ENCODE measurements around the gene VPS37D. TPM values are rescaled to one million over a fixed set of nuclear protein-coding genes. Genes with fewer than 3 reads are reported as not detected.
A peak's percentile ranks its signal among the peaks of the same experiment; 100 is the strongest.
"Not testable (repeated sequence)": the region's sequence is repeated elsewhere in the genome, so short reads cannot be mapped to it uniquely, and the experiment has no call there.

VPS37D gene
- total RNA-seq, 1 donor from 2014 or later, result 3.0 TPM

GRCh38 chr7:73718438-73718881, 50.8 kb downstream of the VPS37D start:
- DNase-seq (ENCODE audit: missing footprints) (no peak), ATAC-seq (no peak)
- intact Hi-C loops (cut with DNase I), result no loop called here

DNA sequence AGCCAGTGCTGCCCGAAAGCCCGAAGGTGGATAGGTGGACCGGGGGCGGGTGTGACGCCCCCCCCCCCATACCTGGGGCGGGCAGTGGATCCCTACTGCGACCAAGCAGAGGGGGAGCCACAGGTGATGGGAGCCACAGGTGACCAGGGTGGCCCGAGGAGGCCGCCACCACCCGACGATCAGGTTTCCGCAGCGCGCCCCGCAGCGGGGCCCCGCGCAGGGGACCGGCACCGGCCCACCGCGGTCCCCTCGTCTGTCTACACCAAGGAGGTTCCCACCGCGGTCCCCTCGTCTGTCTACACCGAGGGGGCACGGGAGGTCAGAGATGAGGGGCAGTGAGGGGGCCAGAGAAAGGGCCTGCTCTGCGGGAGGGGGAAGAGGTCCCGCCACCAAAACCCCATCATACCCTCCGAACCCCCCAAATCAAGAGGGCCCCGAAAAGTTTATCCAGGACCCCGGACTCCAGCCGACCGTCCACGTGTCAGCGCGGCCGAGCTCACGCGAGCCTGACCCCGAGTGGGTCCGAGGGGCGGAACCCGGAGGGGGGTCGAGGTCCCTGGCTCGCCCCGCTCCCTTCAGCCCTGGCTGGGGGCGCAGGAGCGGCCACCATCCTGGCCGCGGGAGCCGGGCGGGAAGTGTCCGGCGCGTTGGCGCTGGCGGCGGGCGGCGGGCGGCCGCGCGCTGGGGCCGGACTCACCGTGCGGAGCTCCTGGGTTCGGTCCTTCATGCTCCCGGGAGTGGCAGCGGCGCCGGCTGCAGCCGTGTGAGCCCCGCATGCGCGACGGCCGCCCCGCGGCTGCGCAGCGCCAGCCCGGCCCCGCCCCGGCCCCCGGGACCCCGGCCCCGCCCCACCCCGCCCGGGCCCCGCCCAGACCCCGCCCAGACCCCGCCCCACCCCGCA, 51.5 kb downstream of the VPS37D start, which contains the start of gene STX1A:
STX1A (minus strand) TSS at position 765 of the 901 bp plus-strand sequence; CDS start at position 727, 38 bp downstream.
- peak; percentile 83 for ATAC-seq
- peak; percentile 85 for DNase-seq (ENCODE audit: missing footprints)
- intact Hi-C loops (cut with DNase I), result no loop called here

DNA sequence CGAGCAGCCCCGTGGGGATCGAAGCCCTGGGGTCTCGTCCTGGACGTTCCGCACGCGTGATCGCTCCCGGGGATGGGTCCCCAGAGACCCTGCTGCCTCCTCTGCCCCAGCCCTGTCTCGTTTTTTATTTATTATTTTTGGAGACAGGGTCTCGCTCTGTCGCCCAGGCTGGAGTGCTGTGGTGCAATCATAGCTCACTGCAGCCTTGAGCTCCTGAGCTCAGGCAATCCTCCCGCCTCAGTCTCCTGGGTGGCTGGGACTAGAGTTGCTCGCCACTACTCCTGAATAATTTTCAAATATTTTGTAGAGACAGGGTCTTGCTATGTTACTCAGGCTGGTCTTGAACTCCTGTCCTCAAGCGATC, 52.2 kb downstream of the VPS37D start:
- intact Hi-C loops (cut with DNase I), result loop anchor here (5.0 kb wide), 1 partner anchor 52 kb away; the partner anchor contains the start of gene VPS37D
- ATAC-seq, result no peak
- no peak for DNase-seq (ENCODE audit: missing footprints)

GRCh38 chr7:73720443-73720842, 52.8 kb downstream of the VPS37D start:
- intact Hi-C loops (cut with DNase I), result loop anchor here (5.0 kb wide), 1 partner anchor 53 kb away; the partner anchor contains the start of gene VPS37D
- not testable (repeated sequence) for ATAC-seq
- DNase-seq (ENCODE audit: missing footprints), result peak; percentile 67

DNA sequence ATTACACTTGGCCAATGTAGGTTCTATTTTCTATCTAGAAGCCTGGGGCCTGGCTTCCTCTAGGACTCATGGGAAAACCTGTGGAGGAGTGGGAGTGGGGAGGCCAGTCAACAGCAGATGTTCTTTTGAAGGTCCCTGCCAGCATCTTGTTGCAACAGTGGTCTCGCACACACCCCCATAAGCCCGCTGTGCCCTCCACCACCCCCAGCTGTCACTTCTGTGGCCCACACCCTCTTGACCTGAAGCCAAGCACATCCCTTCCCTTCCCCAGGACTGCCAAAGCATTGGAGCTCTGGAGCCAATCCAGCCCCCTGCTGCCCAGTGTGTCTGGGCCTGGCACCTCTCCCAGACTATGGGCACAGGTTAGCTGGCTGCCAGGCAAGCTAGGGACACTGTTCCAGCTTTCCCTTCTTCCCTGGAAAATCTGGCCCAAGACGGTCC, 53.8 kb downstream of the VPS37D start:
- ATAC-seq (peak; percentile 70), DNase-seq (ENCODE audit: missing footprints) (peak; percentile 80)
- intact Hi-C loops (cut with DNase I), result loop anchor here (5.0 kb wide), 1 partner anchor 54 kb away; the partner anchor contains the start of gene VPS37D

Small RNAs within 50 kb of the gene (microRNA-seq; reads per million reads assigned to microRNA genes)
- not detected for gene MIR4284

Other genes starting within 250 kb of the VPS37D start
- gene FZD9, start 234.1 kb upstream of the VPS37D start, total RNA-seq, result 0.46 TPM
- gene BAZ1B, start 145.5 kb upstream of the VPS37D start, total RNA-seq, result 40.9 TPM
- gene BCL7B, start 110.1 kb upstream of the VPS37D start, total RNA-seq, result 71.5 TPM
- 10.4 TPM for gene TBL2, start 89.3 kb upstream of the VPS37D start, total RNA-seq
- 6.4 TPM for gene MLXIPL, start 43.3 kb upstream of the VPS37D start, total RNA-seq
- gene DNAJC30, start 15.6 kb downstream of the VPS37D start, total RNA-seq, result 13.8 TPM
- 81.1 TPM for gene BUD23, start 15.8 kb downstream of the VPS37D start, total RNA-seq
- 1.6 TPM for gene STX1A, start 51.8 kb downstream of the VPS37D start, total RNA-seq
- gene ABHD11, start 71.0 kb downstream of the VPS37D start, total RNA-seq, result 21.5 TPM
- not detected for gene CLDN3, start 102.4 kb downstream of the VPS37D start, total RNA-seq
- not detected for gene CLDN4, start 163.2 kb downstream of the VPS37D start, total RNA-seq
- 0.27 TPM for gene METTL27, start 174.7 kb downstream of the VPS37D start, total RNA-seq
- gene TMEM270, start 193.3 kb downstream of the VPS37D start, total RNA-seq, result not detected

Data from Right ventricle myocardium inferior (tissue), 1 donor.